ENCODE measurements around the gene TBCE. TPM values are rescaled to one million over a fixed set of nuclear protein-coding genes. Genes with fewer than 3 reads are reported as not detected.
A peak's percentile ranks its signal among the peaks of the same experiment; 100 is the strongest.

Gene TBCE
- total and polyA plus RNA-seq, 9 of the 15 experiments (the other 6 are each of a cell fraction or from before 2014, with no cell fraction given): 52.6 to 92.1 (median 82.1) TPM

- TF ChIP-seq, protein P1, sequence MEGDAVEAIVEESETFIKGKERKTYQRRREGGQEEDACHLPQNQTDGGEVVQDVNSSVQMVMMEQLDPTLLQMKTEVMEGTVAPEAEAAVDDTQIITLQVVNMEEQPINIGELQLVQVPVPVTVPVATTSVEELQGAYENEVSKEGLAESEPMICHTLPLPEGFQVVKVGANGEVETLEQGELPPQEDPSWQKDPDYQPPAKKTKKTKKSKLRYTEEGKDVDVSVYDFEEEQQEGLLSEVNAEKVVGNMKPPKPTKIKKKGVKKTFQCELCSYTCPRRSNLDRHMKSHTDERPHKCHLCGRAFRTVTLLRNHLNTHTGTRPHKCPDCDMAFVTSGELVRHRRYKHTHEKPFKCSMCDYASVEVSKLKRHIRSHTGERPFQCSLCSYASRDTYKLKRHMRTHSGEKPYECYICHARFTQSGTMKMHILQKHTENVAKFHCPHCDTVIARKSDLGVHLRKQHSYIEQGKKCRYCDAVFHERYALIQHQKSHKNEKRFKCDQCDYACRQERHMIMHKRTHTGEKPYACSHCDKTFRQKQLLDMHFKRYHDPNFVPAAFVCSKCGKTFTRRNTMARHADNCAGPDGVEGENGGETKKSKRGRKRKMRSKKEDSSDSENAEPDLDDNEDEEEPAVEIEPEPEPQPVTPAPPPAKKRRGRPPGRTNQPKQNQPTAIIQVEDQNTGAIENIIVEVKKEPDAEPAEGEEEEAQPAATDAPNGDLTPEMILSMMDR (IDR thresholded peaks at IDR 0.05 in 2 of 3, conservative IDR thresholded peaks at IDR 0.05 in 1 of 3; ENCODE audit: insufficient read depth in 2 of 3, low read depth in 1 of 3, low read length in 3 of 3): no peak
- TF ChIP-seq MEF2D (tag; conservative IDR thresholded peaks at IDR 0.05; ENCODE audit: low read depth) (no peak), BMI1 (IDR thresholded peaks at IDR 0.05; ENCODE audit: low read length) (no peak), ZNF133 (CRISPR knock-in tag; IDR thresholded peaks at IDR 0.05) (no peak), ZNF232 (CRISPR knock-in tag; IDR thresholded peaks at IDR 0.05) (no peak), ZSCAN32 (CRISPR knock-in tag; IDR thresholded peaks at IDR 0.05) (no peak), ZC3H11A (IDR thresholded peaks at IDR 0.05; ENCODE audit: low read depth, low read length) (no peak), PHB2 (IDR thresholded peaks at IDR 0.05; ENCODE audit: low read depth) (no peak), MAFF (IDR thresholded peaks at IDR 0.05; ENCODE audit: low read length) (peak; percentile 97), ZNF407 (IDR thresholded peaks at IDR 0.05; ENCODE audit: low read depth) (no peak), ZNF507 (tag; conservative IDR thresholded peaks at IDR 0.05) (no peak), MAZ (CRISPR knock-in tag; conservative IDR thresholded peaks at IDR 0.05 in 1 of 2, IDR thresholded peaks at IDR 0.05 in 1 of 2) (0 out of 4 replicates have a peak, but pooled peaks of 1 of the 2 experiments have one; percentile 24), OTX1 (CRISPR knock-in tag; IDR thresholded peaks at IDR 0.05) (0 out of 2 replicates have a peak, but pooled peaks have one; percentile 11), ZNF586 (CRISPR knock-in tag; conservative IDR thresholded peaks at IDR 0.05) (no peak), YBX1 (IDR thresholded peaks at IDR 0.05) (no peak), KDM1A (IDR thresholded peaks at IDR 0.05) (no peak), ARID2 (IDR thresholded peaks at IDR 0.05) (no peak), JUN (IDR thresholded peaks at IDR 0.05; ENCODE audit: borderline replicate concordance, low read depth, low read length) (no peak), JUN (CRISPR knock-in tag; IDR thresholded peaks at IDR 0.05; ENCODE audit: borderline replicate concordance) (no peak), FOXP1 (CRISPR knock-in tag; IDR thresholded peaks at IDR 0.05) (no peak), GABPB2 (CRISPR knock-in tag; conservative IDR thresholded peaks at IDR 0.05) (no peak)
Observed at GRCh38 chr1:235450886-235451483, 83.8 kb downstream of the TBCE start (continued).
